ENCODE measurements around the gene CFAP97.
A peak's percentile ranks its signal among the peaks of the same experiment; 100 is the strongest.
"Not testable (repeated sequence)": the region's sequence is repeated elsewhere in the genome, so short reads cannot be mapped to it uniquely, and the experiment has no call there.

CFAP97 gene

DNA sequence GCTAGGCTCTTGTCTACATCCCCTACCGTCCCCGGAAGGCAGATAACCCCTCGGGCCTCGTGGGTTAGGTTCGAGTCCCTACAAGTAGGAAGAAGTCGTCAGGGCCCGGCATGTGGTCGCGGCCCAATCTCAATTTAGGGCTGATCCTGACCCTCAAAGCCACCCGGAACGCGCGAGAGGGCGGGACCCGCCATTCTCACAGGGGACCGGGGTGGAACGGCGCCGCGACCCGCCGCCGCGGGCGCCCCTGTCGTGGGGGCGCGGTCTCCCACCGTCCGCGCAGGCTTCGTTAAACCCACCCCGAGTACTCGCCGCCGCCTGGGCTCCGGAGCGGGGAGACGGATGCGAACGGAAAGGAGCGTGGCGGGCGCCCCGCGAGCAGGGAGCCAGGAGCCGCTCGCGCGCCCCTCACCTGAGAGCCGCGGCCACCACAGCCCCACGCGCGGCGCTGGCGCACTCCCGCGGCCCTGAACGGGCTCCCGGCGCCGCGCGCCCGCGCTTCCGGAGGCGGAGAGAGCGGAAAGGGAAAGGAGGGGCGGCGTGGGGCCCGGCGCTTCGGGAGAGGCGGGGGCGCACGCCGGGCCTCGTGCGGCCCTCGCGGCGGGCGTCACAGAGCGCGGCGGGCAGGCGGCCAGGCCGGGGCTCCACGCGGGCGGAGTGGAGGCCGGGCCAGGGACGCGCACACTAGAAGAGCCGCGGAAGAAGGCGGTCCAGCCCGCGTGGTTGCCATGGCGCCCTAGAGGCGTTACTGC is at the start of gene CFAP97:
Gene CFAP97, minus strand, starts transcription at position 515 of the 752 bp plus-strand sequence. CDS start 12,804 bp downstream, outside the sequence.
- Histone ChIP-seq H3K9me3 (ENCODE audit: low read depth, low read length) (no peaks in the 10 kb centered on the region), H3K9ac (ENCODE audit: insufficient read length) (peak within 1 kb of the TSS; percentile 83), H3K36me3 (ENCODE audit: insufficient read depth, low read length) (peaks cover 2% of the 10 kb centered on the region; the same call in 1 of the 2 replicates), H3K4me3 (peak within 1 kb of the TSS; percentile 81), H3K27ac (peak within 1 kb of the TSS; percentile 73)
- TF ChIP-seq EZH2 (IDR thresholded peaks at IDR 0.05) (no peak), FOXP2 (optimal IDR thresholded peaks at IDR 0.05; ENCODE audit: control extremely low read depth, extremely low read length, insufficient read depth) (no peak), POLR2AphosphoS5 (IDR thresholded peaks at IDR 0.05; ENCODE audit: borderline replicate concordance, low read depth, low read length) (peak; percentile 6; the same call in 1 of the 2 replicates)
- no peak for DNase-seq (ENCODE audit: low read depth, low spot score)

DNA sequence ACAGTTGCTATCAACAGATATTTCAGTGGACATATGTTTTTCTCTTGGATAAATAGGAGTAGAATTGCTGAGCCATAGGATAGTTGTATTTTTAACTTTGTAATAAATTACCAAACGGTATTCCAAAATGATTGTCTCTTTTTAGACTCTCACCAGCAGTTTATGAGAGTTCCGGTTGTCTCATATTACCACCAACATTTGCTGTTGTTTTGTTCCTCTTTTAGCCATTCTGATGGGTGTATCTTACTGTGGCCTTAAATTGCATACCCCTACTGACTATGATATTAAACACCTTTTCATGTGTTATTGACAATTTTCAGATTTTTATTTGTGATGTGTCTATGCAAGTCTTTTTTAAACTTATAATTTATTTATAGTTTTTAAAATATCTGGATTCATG is 45.3 kb upstream of the CFAP97 start:
- Histone ChIP-seq H3K4me3 (no peak overlapping the region), H3K9ac (ENCODE audit: insufficient read length) (no peak overlapping the region), H3K27ac (peak overlapping the region; percentile 63), H3K36me3 (ENCODE audit: insufficient read depth, low read length) (no peaks in the 10 kb centered on the region), H3K9me3 (ENCODE audit: low read depth, low read length) (no peaks in the 10 kb centered on the region)
- TF ChIP-seq POLR2AphosphoS5 (IDR thresholded peaks at IDR 0.05; ENCODE audit: borderline replicate concordance, low read depth, low read length) (no peak), FOXP2 (optimal IDR thresholded peaks at IDR 0.05; ENCODE audit: control extremely low read depth, extremely low read length, insufficient read depth) (no peak), EZH2 (IDR thresholded peaks at IDR 0.05) (no peak)
- no peak for DNase-seq (ENCODE audit: low read depth, low spot score)

DNA sequence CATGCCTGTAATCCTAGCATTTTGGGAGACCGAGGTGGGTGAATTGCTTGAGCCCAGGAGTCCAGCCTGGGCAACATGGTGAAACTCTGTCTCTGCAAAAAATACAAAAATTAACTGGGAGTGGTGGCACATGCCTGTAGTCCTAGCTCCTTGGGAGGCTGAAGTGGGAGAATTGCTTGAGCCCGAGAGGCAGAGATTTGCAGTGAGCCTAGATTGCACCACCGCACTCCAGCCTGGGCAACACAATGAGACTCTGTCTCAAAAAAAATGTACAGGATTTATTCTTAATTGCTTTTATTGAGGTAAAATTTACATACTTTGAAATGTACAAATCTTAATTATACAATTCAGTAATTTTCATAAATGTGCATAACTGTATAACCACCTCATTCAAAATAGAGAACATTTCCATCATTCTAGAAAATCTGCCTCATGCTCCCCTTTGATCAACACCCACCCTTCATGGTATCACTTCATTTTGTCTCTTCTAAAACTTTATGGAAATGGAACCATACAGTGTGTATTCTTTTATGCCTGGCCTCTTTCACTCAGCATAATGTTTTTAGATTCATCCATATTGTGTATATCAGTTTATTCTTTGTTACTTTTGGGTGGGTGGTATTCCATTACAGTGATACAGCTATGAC is 44.7 kb upstream of the CFAP97 start:
- H3K36me3 ChIP-seq (ENCODE audit: insufficient read depth, low read length) = no peaks in the 10 kb centered on the region
- no peak overlapping the region for H3K4me3 ChIP-seq
- H3K9me3 ChIP-seq (ENCODE audit: low read depth, low read length) = no peaks in the 10 kb centered on the region
- no peak for TF ChIP-seq EZH2 (IDR thresholded peaks at IDR 0.05)
- TF ChIP-seq FOXP2 (optimal IDR thresholded peaks at IDR 0.05; ENCODE audit: control extremely low read depth, extremely low read length, insufficient read depth) = no peak
- no peak for TF ChIP-seq POLR2AphosphoS5 (IDR thresholded peaks at IDR 0.05; ENCODE audit: borderline replicate concordance, low read depth, low read length)
- peak overlapping the region; percentile 63 for H3K27ac ChIP-seq
- DNase-seq (ENCODE audit: low read depth, low spot score) = no peak
- no peak overlapping the region for H3K9ac ChIP-seq (ENCODE audit: insufficient read length)

DNA sequence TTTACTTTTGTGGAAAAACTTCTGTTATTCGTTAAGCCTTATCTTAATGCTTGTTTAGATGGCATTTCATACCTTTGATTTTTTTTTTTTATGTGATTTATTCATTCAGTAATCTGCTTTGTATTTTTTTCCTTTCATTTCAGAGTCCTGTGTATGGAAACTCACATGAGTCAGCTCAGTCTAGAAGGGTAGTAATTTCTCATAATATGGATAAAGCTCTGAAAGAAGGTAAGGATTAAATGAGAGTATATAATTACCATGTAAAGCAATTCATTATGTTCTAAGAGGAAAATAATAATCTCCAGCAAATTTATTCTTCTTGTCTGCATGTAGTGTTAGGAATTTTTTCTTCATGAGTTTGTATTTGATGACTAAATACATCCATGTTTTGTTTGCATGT is 43.4 kb upstream of the CFAP97 start:
- H3K4me3 ChIP-seq = peak overlapping the region; percentile 36
- H3K36me3 ChIP-seq (ENCODE audit: insufficient read depth, low read length) = no peaks in the 10 kb centered on the region
- no peaks in the 10 kb centered on the region for H3K9me3 ChIP-seq (ENCODE audit: low read depth, low read length)
- peak overlapping the region; percentile 52 for H3K9ac ChIP-seq (ENCODE audit: insufficient read length)
- peak overlapping the region; percentile 79 for H3K27ac ChIP-seq
- DNase-seq (ENCODE audit: low read depth, low spot score) = no peak
- no peak for TF ChIP-seq EZH2 (IDR thresholded peaks at IDR 0.05)
- no peak for TF ChIP-seq FOXP2 (optimal IDR thresholded peaks at IDR 0.05; ENCODE audit: control extremely low read depth, extremely low read length, insufficient read depth)
- no peak for TF ChIP-seq POLR2AphosphoS5 (IDR thresholded peaks at IDR 0.05; ENCODE audit: borderline replicate concordance, low read depth, low read length)

- Histone ChIP-seq H3K4me3 (peak overlapping the region; percentile 36), H3K27ac (peak overlapping the region; percentile 79), H3K36me3 (ENCODE audit: insufficient read depth, low read length) (no peaks in the 10 kb centered on the region), H3K9me3 (ENCODE audit: low read depth, low read length) (no peaks in the 10 kb centered on the region), H3K9ac (ENCODE audit: insufficient read length) (peak overlapping the region; percentile 52)
- no peak for TF ChIP-seq POLR2AphosphoS5 (IDR thresholded peaks at IDR 0.05; ENCODE audit: borderline replicate concordance, low read depth, low read length)
- TF ChIP-seq EZH2 (IDR thresholded peaks at IDR 0.05) = no peak
- TF ChIP-seq FOXP2 (optimal IDR thresholded peaks at IDR 0.05; ENCODE audit: control extremely low read depth, extremely low read length, insufficient read depth) = no peak
- DNase-seq (ENCODE audit: low read depth, low spot score) = no peak
Observed at GRCh38 chr4:185246453-185246852, 42.7 kb upstream of the CFAP97 start.

DNA sequence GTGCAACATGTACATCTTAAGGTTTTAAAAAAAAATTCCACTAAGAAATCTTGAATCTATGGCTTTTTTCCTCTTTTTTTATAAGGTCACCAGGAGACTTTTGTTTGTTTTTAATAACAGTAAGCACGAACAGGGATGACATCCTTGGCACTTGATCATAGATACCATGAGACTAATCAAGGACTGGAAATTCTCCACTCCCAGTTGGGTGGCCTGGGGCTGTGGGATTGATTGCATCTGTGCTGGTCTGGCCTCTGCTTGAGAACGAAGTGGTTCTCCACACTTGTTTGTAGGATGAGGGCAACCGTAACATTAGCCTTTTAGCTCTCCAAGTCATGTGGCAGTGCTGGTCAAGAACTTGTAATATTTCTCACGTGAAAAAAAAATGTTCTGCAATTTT is 41.0 kb upstream of the CFAP97 start:
- TF ChIP-seq POLR2AphosphoS5 (IDR thresholded peaks at IDR 0.05; ENCODE audit: borderline replicate concordance, low read depth, low read length) (no peak), EZH2 (IDR thresholded peaks at IDR 0.05) (no peak), FOXP2 (optimal IDR thresholded peaks at IDR 0.05; ENCODE audit: control extremely low read depth, extremely low read length, insufficient read depth) (no peak)
- peak overlapping the region; percentile 76; the same call in 1 of the 2 replicates for H3K27ac ChIP-seq
- no peaks in the 10 kb centered on the region for H3K9me3 ChIP-seq (ENCODE audit: low read depth, low read length)
- no peak overlapping the region for H3K9ac ChIP-seq (ENCODE audit: insufficient read length)
- H3K4me3 ChIP-seq = 0 out of 2 replicates have a peak overlapping the region, but pooled peaks have one; percentile 3
- H3K36me3 ChIP-seq (ENCODE audit: insufficient read depth, low read length) = no peaks in the 10 kb centered on the region
- DNase-seq (ENCODE audit: low read depth, low spot score) = no peak

DNA sequence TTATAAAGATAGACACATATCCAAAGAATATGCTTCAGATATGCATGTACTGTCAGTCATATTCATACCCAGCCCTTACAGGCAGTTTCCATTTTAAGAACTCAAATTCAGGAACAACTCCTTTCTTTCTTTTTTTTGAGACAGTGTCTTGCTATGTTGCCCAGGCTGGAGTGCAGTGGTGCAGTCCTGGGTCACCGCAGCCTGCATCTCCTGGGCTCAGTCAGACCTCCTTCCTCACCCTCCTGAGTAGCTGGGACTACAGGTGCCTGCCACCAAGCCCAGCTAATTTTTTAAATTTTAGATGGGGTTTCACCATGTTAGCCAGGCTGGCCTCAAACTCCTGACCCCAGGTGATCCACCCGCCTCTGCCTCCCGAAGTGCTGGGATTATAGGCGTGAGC is 40.1 kb upstream of the CFAP97 start:
- no peak overlapping the region for H3K27ac ChIP-seq
- no peak for DNase-seq (ENCODE audit: low read depth, low spot score)
- H3K36me3 ChIP-seq (ENCODE audit: insufficient read depth, low read length) = no peaks in the 10 kb centered on the region
- H3K9ac ChIP-seq (ENCODE audit: insufficient read length) = no peak overlapping the region
- no peaks in the 10 kb centered on the region for H3K9me3 ChIP-seq (ENCODE audit: low read depth, low read length)
- TF ChIP-seq POLR2AphosphoS5 (IDR thresholded peaks at IDR 0.05; ENCODE audit: borderline replicate concordance, low read depth, low read length) = no peak
- TF ChIP-seq EZH2 (IDR thresholded peaks at IDR 0.05) = no peak
- TF ChIP-seq FOXP2 (optimal IDR thresholded peaks at IDR 0.05; ENCODE audit: control extremely low read depth, extremely low read length, insufficient read depth) = no peak
- H3K4me3 ChIP-seq = no peak overlapping the region

GRCh38 chr4:185242749-185243533 is 39.1 kb upstream of the CFAP97 start:
- Histone ChIP-seq H3K4me3 (no peak overlapping the region), H3K27ac (no peak overlapping the region), H3K36me3 (ENCODE audit: insufficient read depth, low read length) (no peaks in the 10 kb centered on the region), H3K9ac (ENCODE audit: insufficient read length) (no peak overlapping the region), H3K9me3 (ENCODE audit: low read depth, low read length) (no peaks in the 10 kb centered on the region)
- no peak for TF ChIP-seq POLR2AphosphoS5 (IDR thresholded peaks at IDR 0.05; ENCODE audit: borderline replicate concordance, low read depth, low read length)
- TF ChIP-seq EZH2 (IDR thresholded peaks at IDR 0.05) = no peak
- TF ChIP-seq FOXP2 (optimal IDR thresholded peaks at IDR 0.05; ENCODE audit: control extremely low read depth, extremely low read length, insufficient read depth) = no peak
- DNase-seq (ENCODE audit: low read depth, low spot score) = no peak

DNA sequence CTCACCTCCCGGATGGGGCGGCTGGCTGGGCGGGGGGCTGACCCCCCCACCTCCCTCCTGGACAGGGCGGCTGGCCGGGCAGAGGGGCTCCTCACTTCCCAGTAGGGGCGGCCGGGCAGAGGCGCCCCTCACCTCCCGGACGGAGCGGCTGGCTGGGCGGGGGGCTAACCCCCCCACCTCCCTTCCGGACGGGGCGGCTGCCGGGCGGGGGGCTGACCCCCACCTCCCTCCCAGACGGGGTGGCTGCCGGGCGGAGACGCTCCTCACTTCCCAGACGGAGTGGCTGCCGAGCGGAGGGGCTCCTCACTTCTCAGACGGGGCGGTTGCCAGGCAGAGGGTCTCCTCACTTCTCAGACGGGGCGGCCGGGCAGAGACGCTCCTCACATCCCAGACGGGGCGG is 36.7 kb upstream of the CFAP97 start:
- H3K9me3 ChIP-seq (ENCODE audit: low read depth, low read length); DNase-seq (ENCODE audit: low read depth, low spot score); H3K4me3 ChIP-seq; H3K36me3 ChIP-seq (ENCODE audit: insufficient read depth, low read length); H3K27ac ChIP-seq; H3K9ac ChIP-seq (ENCODE audit: insufficient read length): not testable (repeated sequence)
